HG03175 (cell line): ENCODE measurements around the gene RIC8B.
"Not testable (repeated sequence)": the region's sequence is repeated elsewhere in the genome, so short reads cannot be mapped to it uniquely, and the experiment has no call there.

Experiments used
- ATAC-seq: cut with Tn5 transposase; IDR thresholded peaks from one replicate; pipeline ENCODE4 v1.9.1; 2021; ENCODE audit warnings: mild to moderate bottlenecking, moderate library complexity; ENCODE audit not compliant: unreplicated experiment

The RIC8B gene

DNA sequence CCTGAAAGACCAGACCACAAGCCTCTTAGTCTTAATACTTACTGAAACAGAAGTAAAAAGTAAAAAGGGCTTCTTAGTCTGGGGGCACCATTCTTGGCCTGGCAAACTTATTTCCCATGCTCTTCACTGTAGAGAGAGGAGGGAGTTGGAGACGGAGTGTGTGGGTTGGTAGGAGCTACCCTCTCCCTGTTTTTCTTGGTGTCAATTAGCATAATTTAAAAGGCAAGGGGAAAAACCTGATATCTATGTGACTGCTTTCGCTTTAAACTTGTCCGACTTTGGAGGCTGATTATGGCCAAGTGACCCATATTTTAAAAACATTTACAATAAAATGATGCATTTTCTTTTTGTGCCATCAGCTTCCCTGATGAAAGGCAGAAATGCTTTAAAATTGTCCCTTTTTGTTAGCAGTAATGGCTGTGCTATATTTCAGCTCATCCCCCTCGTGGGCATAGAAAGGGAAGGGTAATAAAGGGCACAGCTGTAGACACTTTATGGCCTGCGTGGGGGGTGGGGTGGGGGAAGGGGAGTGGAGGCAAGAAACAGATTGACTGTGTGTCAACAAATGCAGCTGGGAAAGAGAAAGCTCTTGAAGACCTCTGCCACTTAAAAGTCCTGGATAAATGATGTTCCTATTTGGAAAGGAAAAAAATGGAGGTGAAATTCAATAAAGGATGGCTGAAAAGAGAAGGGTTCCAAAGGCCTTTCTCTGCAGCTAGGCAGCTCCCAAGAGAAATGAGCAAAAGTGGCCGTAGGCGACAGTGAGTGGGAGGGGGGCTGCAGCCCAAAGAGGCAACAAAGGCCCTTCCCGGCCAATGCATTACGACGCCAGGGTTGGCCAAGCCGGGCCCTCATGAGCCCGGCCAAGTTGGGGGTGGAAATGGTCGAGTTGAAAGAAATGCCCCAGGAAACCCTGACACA lies 123.8 kb downstream of the RIC8B start:
- ATAC-seq = no peak

DNA sequence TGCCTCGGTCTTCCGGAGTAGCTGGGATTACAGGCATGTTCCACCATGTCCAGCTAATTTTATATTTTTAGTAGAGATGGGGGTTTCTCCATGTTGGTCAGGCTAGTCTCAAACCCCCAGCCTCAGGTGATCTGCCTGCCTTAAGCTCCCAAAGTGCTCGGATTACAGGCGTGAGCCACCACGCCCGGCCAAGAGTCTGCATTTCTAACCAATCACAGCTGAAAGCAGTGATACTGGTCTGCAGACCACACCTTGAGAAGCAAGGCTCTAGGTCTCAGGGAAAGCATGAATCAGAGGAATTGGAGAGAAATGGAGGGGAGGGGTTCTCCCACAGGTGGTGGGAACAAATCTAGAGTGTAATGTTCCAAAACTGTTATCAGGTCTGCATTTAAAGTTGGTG lies 126.1 kb downstream of the RIC8B start:
- ATAC-seq = no peak

- no peak for ATAC-seq
Observed at GRCh38 chr12:106901276-106901675, 126.8 kb downstream of the RIC8B start.

DNA sequence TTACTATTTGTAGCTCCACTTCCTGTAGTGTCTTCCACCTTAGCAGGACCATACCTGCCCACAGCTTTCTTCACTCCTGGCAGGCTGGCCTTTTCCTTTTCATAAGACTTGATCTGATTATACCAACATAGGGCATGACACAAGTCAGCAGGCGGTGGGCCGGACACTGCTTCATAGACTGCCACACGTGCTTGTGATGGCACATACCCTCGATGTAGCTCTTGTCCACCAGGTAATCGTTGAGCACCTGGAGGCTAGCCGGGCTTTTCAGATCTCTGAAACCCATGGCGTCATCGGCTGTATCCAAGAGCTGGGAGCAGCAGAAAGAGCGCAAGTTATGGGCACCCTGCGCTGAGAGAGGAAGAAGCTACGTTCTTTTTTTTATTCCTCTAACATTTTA lies 127.6 kb downstream of the RIC8B start:
- no peak for ATAC-seq

GRCh38 chr12:106903241-106903945 lies 128.9 kb downstream of the RIC8B start:
- peak; percentile 68 for ATAC-seq

GRCh38 chr12:106906715-106907114 lies 132.2 kb downstream of the RIC8B start:
- ATAC-seq = no peak

DNA sequence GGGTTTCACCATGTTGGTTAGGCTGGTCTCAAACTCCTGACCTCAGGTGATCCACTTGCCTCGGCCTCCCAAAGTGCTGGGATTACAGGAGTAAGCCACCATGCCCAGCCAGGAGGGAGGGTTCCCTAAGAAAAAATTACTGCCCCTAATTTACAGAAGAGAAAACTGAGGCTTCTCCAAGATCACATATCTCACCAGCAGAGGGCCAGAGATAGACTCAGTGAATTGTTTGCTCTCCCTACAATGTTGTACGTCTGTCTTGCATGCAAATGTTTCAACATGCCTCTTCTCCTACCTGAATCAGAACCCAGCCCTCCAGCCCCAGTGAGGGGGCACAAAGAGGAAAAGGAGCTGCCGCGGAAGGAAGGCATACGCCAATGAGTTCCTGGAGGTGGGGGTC lies 132.9 kb downstream of the RIC8B start:
- no peak for ATAC-seq

GRCh38 chr12:106907846-106908245 lies 133.4 kb downstream of the RIC8B start:
- ATAC-seq = no peak

DNA sequence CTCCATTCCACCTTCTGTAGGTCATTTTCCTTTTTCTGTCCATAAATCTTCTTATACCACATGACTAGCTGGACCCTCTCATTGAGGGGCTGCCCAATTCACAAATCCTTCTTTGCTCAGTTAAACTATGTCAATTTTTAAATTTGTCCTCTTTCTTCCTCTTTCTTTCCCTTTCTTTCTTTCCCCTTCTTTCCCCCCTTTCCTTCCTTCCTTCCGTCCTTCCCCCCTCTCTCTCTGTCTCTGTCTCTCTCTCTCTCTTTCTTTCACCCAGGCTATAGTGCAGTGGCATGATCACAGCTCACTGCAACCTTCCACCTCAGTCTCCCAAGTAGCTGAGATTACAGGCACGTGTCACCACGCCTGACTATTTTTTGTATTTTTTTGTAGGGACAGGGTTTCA lies 134.1 kb downstream of the RIC8B start:
- no peak for ATAC-seq

DNA sequence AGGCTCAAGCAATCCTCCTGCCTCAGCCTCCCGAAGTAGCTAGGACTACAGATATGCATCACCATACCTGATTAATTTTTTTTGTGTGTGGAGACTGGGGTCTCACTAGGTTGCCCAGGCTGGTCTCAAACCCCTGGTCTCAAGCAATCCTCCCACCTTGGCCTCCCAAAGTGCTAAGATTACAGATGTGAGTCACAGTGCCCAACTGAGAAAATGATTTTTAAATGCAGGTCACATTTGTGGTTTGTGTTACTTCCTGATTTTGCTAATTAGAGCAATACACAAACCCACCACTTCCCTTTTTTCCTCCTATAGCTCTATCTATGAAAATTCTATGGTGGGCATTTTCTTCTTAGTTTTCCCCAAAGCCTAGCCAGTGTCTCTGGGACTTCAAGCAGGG lies 135.7 kb downstream of the RIC8B start:
- ATAC-seq = peak; percentile 77

DNA sequence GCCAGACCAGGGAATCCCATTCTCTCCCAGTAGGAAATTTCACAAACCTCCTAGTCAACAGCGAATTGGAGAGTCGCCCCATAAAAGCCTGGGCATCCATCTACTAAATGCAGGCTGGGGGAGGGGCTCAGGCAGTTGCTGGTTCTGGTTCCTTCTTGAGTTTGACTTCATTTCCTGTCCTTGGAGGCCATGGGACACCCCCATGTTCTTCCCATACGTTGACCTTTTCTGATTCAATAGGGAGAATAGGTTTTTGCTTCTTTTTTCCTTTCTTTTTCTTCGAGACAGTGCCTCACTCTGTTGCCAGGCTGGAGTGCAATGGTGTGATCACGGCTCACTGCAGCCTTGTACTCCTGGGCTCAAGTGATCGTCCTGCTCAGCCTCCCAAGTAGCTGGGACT lies 137.1 kb downstream of the RIC8B start:
- ATAC-seq = no peak

DNA sequence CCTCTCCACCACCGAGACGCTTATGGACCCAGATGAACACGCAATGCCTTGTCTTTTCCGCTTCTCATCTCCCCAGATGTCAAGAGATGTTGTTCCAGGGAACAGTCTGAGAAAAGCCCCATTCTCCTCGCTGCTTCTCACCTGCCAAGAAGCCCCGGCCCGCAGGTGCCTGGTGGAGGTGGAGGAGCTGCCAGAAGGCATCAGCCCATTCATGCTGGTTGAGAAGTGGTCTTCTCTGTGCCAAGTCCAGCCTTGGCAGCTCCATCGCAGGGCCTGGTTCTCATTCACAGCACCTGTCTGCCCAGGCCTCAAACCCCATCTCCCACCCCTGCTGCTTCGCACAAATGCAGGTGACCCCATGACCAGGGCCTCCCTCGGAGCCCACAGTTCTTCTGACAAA lies 139.0 kb downstream of the RIC8B start:
- ATAC-seq = no peak

DNA sequence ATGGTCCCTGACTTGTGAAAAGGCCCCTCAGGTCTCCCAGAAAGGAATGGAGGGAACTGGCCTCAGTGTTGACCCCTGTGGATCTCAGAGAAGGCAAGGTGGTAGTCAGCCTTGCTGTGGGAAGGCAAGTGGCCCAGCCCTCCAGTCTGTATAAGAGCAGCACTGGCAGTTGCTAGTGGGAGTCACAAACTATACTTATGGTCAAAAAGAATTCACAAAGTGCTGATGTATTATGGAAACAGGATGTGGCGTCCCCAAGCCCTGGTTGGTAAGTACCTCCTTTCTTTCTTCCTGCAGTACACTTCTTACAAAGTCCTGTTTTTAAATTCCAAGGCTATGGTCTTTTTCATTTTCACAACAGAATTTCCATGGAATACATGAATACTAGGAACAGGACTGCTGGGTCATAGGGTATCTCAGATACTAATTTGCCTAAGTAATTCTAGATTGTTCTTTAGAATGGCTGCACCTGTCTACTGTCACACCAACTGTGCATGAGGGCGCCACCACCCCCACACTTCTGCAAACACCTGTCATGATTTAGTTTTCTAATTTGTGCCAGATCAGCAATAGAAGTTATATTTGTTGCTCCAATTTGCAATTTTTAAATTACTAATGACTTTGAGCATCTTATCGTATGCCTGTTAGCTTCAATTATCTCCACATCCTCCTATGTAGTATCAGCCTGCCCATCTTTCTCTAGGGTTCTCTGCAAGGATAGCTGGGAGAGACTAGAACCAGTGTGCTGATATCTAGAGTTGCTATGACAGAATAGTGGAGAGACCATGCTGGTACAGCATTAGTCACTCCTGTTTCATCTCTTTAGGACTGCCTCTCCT lies 140.5 kb downstream of the RIC8B start:
- peak; percentile 75 for ATAC-seq

- ATAC-seq = peak; percentile 13
Observed at GRCh38 chr12:106915635-106916026, 141.1 kb downstream of the RIC8B start.

DNA sequence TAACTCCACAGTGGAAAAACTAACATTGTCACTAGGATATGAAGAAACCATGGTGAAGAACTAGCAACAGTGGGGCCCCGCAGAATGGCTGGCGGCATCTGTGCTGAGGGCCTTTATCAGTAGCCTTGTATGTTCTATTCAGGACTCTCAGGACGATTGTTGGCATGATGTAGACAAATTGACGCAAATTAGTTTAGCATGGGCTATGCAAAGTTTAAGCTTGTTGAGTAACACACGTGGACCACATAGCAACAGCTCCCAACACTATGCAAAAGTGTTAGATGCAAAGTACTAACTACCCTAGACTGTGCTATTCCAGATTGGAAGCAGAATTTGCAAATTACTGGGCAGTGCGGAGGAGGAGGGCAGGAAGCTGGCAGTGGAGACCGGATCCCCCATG lies 143.0 kb downstream of the RIC8B start:
- ATAC-seq = no peak

DNA sequence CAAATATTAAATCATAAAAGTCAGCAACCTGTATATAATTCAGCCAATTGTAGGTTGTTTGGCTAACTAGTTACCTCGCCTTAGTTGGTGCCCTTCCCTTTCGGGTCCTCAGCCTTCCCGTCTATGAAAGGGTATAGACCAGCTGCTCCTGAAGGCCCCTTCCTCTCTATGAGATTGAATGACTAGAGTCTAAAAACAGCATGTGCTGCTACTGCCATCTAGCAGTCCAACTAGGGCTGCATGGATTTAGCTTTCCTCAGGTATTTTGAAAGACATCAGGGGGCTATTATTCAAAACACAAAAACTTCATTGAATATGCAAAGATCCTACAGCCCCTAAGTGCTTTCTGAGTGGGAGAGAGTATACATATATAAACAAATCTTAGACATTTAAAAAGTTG lies 144.3 kb downstream of the RIC8B start:
- no peak for ATAC-seq

- ATAC-seq = no peak
Observed at GRCh38 chr12:106919910-106920544, 145.5 kb downstream of the RIC8B start.

- ATAC-seq = not testable (repeated sequence)
Observed at GRCh38 chr12:106921976-106922375, 147.5 kb downstream of the RIC8B start.

- not testable (repeated sequence) for ATAC-seq
Observed at GRCh38 chr12:106923594-106923993, 149.1 kb downstream of the RIC8B start.

DNA sequence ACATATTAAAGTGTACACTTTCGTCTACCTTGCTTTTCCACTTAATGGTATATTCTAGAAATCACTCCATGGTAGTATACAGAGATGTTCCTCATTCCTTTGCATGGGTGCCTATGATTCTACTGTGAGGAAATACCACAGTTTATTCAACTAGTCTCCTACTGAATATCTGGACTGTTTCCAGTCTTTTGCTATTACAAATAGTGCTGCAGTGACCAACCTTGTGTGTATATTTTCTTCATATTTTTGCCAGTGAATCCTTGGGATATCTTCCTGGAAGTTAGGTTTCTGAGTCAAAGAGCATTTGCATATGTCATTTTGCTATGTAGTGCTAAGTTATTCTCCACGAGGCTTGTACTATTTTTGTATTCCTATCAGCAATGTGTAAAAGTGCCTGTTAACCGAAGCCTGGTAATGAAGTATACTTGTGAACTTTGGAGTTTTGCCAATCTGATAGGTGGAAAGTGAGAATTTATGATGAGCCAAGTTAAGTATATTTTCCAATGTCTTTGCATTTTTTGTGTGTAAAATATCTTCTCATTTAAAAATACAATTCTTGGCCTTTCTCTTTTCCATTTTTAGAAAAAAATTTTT lies 149.9 kb downstream of the RIC8B start:
- no peak for ATAC-seq
